ENCODE results near the gene C1orf21.

The C1orf21 gene

GRCh38 chr1:184465489-184466146, 78.8 kb downstream of the C1orf21 start:
- no peak for DNase-seq (ENCODE audit: extremely low spot score)
- TF ChIP-seq CTCF (IDR thresholded peaks at IDR 0.05; ENCODE audit: control extremely low read depth, extremely low read depth, low read depth, missing control alignments), result no peak
- CTCF ChIA-PET, result interaction anchor here (0.9 to 1.0 kb wide), 2 partner anchors 14 to 15 kb away, joined by 3 read pairs; no protein-coding TSS in a partner anchor
- POLR2A ChIA-PET, result interaction anchor here (0.6 kb wide), 1 partner anchor 30 kb away, joined by 4 read pairs; no protein-coding TSS in a partner anchor

- no peak for DNase-seq (ENCODE audit: extremely low spot score)
- POLR2A ChIA-PET, result no interaction called here
- no peak for TF ChIP-seq CTCF (IDR thresholded peaks at IDR 0.05; ENCODE audit: control extremely low read depth, extremely low read depth, low read depth, missing control alignments)
- CTCF ChIA-PET, result interaction anchor here (1.0 to 1.2 kb wide), 3 partner anchors 11 to 26 kb away, joined by 3 to 4 read pairs (median 3); no protein-coding TSS in a partner anchor
Observed at GRCh38 chr1:184467295-184467694, 80.5 kb downstream of the C1orf21 start.

GRCh38 chr1:184469396-184469795, 82.6 kb downstream of the C1orf21 start:
- ChIA-PET CTCF (interaction anchor here (1.4 to 1.6 kb wide), 2 partner anchors 9 to 13 kb away, joined by 3 to 5 read pairs; no protein-coding TSS in a partner anchor), POLR2A (no interaction called here)
- no peak for TF ChIP-seq CTCF (IDR thresholded peaks at IDR 0.05; ENCODE audit: control extremely low read depth, extremely low read depth, low read depth, missing control alignments)
- DNase-seq (ENCODE audit: extremely low spot score), result no peak

- no peak for DNase-seq (ENCODE audit: extremely low spot score)
- CTCF ChIA-PET, result no interaction called here
- no peak for TF ChIP-seq CTCF (IDR thresholded peaks at IDR 0.05; ENCODE audit: control extremely low read depth, extremely low read depth, low read depth, missing control alignments)
- POLR2A ChIA-PET, result no interaction called here
Observed at GRCh38 chr1:184471686-184472085, 84.9 kb downstream of the C1orf21 start.

- POLR2A ChIA-PET, result no interaction called here
- CTCF ChIA-PET, result no interaction called here
- no peak for TF ChIP-seq CTCF (IDR thresholded peaks at IDR 0.05; ENCODE audit: control extremely low read depth, extremely low read depth, low read depth, missing control alignments)
- DNase-seq (ENCODE audit: extremely low spot score), result no peak
Observed at GRCh38 chr1:184472136-184472535, 85.3 kb downstream of the C1orf21 start.

GRCh38 chr1:184473176-184473966, 86.5 kb downstream of the C1orf21 start:
- DNase-seq (ENCODE audit: extremely low spot score), result no peak
- no peak for TF ChIP-seq CTCF (IDR thresholded peaks at IDR 0.05; ENCODE audit: control extremely low read depth, extremely low read depth, low read depth, missing control alignments)
- CTCF ChIA-PET, result no interaction called here
- POLR2A ChIA-PET, result no interaction called here
